Lower lobe of right lung (tissue), 2 donors: Measurements from ENCODE around the gene HSF2BP. TPM values are rescaled to one million over a fixed set of nuclear protein-coding genes. Genes with fewer than 3 reads are reported as not detected.
A peak's percentile ranks its signal among the peaks of the same experiment; 100 is the strongest.

Source experiments
- ATAC-seq, 2 donors: fragments of 200-7000 bp; cut with Tn5 transposase; one replicate each; pipeline ENCODE4 v1.9.1; 2020 to 2022; ENCODE audit warnings: mild to moderate bottlenecking in 2 of 2, moderate library complexity in 2 of 2
- DNase-seq: peaks from one replicate; pipeline ENCODE4 v3.0.0-alpha.2; 2020
- H3K27ac ChIP-seq: fragments of 200-600 bp; one replicate; pipeline ENCODE4 v1.8.0; 2022
- H3K27me3 ChIP-seq: fragments of 200-600 bp; one replicate; pipeline ENCODE4 v1.8.0; 2022; ENCODE audit warnings: low read depth
- H3K36me3 ChIP-seq: fragments of 200-600 bp; one replicate; pipeline ENCODE4 v1.8.0; 2022; ENCODE audit warnings: mild to moderate bottlenecking
- H3K4me1 ChIP-seq: fragments of 200-600 bp; one replicate; pipeline ENCODE4 v1.8.0; 2022
- H3K4me3 ChIP-seq: fragments of 200-600 bp; one replicate; pipeline ENCODE4 v1.8.0; 2022; ENCODE audit warnings: mild to moderate bottlenecking
- H3K9me3 ChIP-seq: fragments of 200-600 bp; one replicate; pipeline ENCODE4 v1.8.0; 2022
- CTCF ChIP-seq: fragments of 200-600 bp; IDR thresholded peaks from one replicate; pipeline ENCODE4 v1.8.0; 2022; ENCODE audit warnings: antibody characterized with exemption, mild to moderate bottlenecking
- intact Hi-C: fragments of 100-400 bp; cut with DNase I; formaldehyde crosslinking; loops from one replicate; pipeline ENCODE4 v1.11.0; 2022
- total RNA-seq: library from RNA; stranded (reverse); fragmentation: NEBNext Ultra II Directional; extraction: Animal tissue kit (Norgen Biotek cat#: 25700); gene quantifications from one replicate; pipeline ENCODE4 v1.2.1, GENCODE V29; 2021
- donor health status: DM: no; HTN: yes; CAD: no; lungs with severe emphysema.

Gene HSF2BP
- total RNA-seq, 1 donor from 2014 or later: 0.32 TPM

GRCh38 chr21:43639470-43640353 lies 19.6 kb downstream of the HSF2BP start:
- ATAC-seq (peak in 1 of 2 donors; percentile 36), DNase-seq (no peak)
- Histone ChIP-seq H3K4me3 (no peak overlapping the region), H3K4me1 (peaks cover 5% of the 10 kb centered on the region), H3K27ac (no peak overlapping the region), H3K9me3 (no peaks in the 10 kb centered on the region), H3K36me3 (no peaks in the 10 kb centered on the region), H3K27me3 (no peaks in the 10 kb centered on the region)
- TF ChIP-seq CTCF: no peak
- intact Hi-C loops: no loop called here

DNA sequence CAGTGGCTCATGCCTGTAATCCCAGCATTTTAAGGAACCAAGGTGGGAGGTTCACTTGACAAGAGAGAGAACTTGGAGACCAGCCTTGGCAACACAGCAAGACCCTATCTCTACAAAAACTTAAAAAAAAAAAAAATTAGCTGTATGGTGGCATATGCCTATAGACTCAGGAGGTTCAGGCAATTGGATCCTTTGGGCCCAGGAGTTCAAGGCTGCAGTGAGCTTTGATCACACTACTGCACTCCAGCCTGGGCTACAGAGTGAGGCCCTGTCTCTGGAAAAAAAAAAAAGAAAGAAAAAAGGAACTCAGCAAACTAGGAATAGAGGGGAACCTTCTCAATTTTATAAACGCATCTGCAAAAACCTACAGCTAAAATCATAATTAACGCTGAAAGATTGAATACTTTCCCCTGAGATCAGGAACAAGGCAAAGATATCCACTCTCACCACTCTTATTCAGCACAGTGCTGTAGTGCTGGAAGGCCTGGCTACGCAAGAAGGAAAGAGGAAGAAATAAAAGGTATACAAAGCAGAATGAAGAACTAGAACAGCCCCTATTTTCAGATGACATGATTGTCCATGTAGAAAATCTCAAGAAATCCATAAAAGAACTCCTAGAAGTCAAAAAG lies 21.6 kb downstream of the HSF2BP start:
- Histone ChIP-seq H3K27me3 (no peaks in the 10 kb centered on the region), H3K9me3 (no peaks in the 10 kb centered on the region), H3K4me1 (peaks cover 4% of the 10 kb centered on the region), H3K4me3 (no peak overlapping the region), H3K27ac (no peak overlapping the region), H3K36me3 (no peaks in the 10 kb centered on the region)
- TF ChIP-seq CTCF: no peak
- intact Hi-C loops: no loop called here
- ATAC-seq (no peak), DNase-seq (no peak)

DNA sequence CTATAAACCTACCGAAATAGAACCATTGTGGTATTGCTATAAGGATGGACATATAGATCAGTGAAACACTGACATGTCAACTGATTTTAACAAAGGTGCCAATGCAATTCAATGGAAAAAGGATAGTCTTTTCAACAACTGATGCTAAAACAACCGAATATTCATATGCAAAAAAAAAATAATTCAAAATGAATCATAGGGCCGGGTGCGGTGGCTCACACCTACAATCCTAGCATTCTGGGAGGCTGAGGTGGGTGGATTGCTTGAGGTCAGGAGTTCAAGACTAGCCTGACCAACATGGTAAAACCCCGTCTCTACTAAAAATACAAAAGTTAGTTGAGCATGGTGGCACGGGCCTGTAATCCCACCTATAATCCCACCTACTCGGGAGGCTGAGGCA lies 23.9 kb downstream of the HSF2BP start:
- no peak for TF ChIP-seq CTCF
- intact Hi-C loops: no loop called here
- DNase-seq (no peak), ATAC-seq (no peak)
- H3K36me3 ChIP-seq: no peaks in the 10 kb centered on the region
- no peaks in the 10 kb centered on the region for H3K27me3 ChIP-seq
- no peak overlapping the region for H3K4me3 ChIP-seq
- H3K27ac ChIP-seq: no peak overlapping the region
- H3K9me3 ChIP-seq: no peaks in the 10 kb centered on the region
- peaks cover 4% of the 10 kb centered on the region for H3K4me1 ChIP-seq

DNA sequence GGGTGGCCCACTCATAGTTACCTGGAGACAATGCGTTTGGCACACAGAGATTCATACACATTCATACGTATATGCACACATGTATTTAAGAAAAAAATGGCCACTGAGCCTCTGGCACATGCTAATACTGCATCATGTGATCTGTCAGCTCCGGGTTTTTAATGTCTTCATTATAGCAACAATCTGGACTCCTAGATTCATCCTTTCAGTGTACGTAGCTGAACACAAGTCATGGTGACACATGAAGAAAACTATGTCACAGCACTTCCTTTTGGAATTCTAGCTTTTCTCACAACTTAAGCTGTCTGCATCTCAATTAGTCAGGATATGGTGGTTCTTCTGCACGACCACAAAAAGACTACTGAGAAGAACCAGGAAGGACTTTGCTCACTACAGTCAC lies 24.7 kb downstream of the HSF2BP start:
- Histone ChIP-seq H3K27ac (no peak overlapping the region), H3K4me1 (no peaks in the 10 kb centered on the region), H3K9me3 (no peaks in the 10 kb centered on the region), H3K27me3 (no peaks in the 10 kb centered on the region), H3K36me3 (no peaks in the 10 kb centered on the region), H3K4me3 (no peak overlapping the region)
- TF ChIP-seq CTCF: no peak
- no peak for DNase-seq
- intact Hi-C loops: no loop called here
- no peak for ATAC-seq

DNA sequence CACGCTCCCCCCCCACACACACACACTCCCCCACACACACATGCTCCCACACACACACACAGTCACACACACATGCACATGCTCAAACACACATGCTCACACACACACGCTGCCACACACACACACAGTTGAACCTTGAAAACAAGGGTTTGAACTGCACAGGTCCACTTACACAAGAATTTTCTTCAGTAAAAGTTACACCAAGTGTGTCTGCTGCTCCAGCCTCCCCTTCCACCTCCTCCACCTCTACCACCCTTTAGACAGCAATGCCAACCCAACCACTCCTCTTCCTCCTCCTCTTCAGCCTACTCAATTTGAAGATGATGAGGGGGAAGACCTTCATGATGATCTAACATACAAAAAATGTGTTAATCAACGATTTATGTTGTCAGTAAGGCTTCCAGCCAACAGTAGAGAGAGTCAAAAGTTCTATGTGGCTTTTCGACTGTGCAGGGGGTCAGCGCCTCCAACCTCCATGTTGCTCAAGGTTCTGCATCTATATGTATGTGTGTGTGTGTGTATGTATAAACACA lies 26.8 kb downstream of the HSF2BP start:
- Histone ChIP-seq H3K9me3 (no peaks in the 10 kb centered on the region), H3K27ac (no peak overlapping the region), H3K4me3 (no peak overlapping the region), H3K27me3 (no peaks in the 10 kb centered on the region), H3K36me3 (no peaks in the 10 kb centered on the region), H3K4me1 (no peaks in the 10 kb centered on the region)
- no peak for ATAC-seq
- intact Hi-C loops: no loop called here
- no peak for DNase-seq
- no peak for TF ChIP-seq CTCF
